GM12872 (cell line): Measurements from ENCODE around the gene KLK5.

ENCODE experiments used
- TF ChIP-seq, protein P1 (sequence below): IDR thresholded peaks from 3 replicates; pipeline ENCODE4 v1.5.1; 2011; ENCODE audit warnings: low read depth, mild to moderate bottlenecking, low read length, moderate library complexity; ENCODE audit not compliant: insufficient read depth

KLK5 gene

DNA sequence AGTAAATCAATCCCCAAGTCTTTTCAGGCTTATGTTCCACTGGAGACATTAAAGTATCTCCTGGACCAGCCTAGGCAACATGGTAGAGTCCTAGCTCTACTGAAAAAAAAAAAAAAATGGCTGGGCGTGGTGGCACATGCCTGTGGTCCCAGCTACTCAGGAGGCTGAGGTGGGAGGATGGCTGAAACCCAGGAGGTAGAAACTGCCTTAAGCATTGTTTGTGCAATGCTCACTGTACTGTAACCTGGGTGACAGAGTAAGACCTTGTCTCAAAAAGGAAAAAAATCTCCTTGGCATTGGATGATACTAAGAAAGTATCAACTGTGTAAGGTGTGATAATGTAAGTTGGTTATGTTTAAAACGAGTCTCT lies 39.8 kb upstream of the KLK5 start:
- TF ChIP-seq, protein P1, sequence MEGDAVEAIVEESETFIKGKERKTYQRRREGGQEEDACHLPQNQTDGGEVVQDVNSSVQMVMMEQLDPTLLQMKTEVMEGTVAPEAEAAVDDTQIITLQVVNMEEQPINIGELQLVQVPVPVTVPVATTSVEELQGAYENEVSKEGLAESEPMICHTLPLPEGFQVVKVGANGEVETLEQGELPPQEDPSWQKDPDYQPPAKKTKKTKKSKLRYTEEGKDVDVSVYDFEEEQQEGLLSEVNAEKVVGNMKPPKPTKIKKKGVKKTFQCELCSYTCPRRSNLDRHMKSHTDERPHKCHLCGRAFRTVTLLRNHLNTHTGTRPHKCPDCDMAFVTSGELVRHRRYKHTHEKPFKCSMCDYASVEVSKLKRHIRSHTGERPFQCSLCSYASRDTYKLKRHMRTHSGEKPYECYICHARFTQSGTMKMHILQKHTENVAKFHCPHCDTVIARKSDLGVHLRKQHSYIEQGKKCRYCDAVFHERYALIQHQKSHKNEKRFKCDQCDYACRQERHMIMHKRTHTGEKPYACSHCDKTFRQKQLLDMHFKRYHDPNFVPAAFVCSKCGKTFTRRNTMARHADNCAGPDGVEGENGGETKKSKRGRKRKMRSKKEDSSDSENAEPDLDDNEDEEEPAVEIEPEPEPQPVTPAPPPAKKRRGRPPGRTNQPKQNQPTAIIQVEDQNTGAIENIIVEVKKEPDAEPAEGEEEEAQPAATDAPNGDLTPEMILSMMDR: no peak

GRCh38 chr19:50983625-50984292 lies 30.9 kb upstream of the KLK5 start, which contains the start of gene KLK7:
TSS of gene KLK7 (minus strand) at chr19:50983917. CDS start at chr19:50982399, 1,518 bp downstream.
- TF ChIP-seq, protein P1: no peak

DNA sequence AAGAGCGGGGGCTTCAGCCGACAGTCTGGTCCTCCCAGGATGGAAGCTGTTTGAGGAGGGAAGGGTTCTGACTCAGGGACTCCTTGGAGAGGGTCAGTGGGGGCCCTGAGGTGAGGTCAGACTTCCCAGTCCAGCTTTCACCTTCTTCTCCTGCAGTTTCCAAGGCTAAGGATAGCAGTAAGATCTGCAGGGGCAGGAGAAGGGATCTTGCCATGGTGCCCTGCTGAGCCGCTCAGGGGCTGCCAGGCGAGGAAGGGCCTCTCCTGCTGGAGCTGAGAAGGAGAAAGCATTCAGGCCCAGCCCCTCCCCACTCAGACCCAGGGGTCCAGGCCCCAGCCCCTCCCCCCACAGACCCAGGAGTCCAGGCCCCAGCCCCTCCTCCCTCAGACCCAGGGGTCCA lies 29.3 kb upstream of the KLK5 start:
- TF ChIP-seq, protein P1: no peak

DNA sequence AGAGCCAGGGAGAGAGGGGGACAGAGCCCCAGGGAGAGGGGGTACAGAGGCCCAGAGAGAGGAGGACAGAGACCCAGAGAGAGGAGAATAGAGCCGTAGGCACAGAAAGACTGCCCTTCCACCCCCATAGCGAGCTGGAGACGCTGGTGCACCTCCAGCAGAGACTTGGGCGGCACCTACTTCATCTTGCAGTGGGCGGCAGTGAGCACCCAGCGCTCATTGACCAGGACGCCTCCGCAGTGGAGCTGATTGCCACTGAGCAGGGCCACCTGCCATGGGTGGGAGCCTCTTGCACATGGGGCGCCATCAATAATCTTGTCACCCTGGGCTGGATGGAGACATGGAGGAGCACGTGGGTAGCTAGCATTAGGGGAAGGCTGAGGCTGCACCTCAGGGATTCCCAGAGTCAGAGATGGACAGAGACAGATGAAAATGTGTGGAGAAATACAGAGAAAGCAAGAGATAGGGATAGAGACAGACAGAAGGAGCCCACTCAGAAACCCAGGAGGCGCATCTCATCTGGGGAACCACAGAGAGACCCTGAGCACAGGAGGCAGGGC lies 28.8 kb upstream of the KLK5 start:
- TF ChIP-seq, protein P1: no peak

DNA sequence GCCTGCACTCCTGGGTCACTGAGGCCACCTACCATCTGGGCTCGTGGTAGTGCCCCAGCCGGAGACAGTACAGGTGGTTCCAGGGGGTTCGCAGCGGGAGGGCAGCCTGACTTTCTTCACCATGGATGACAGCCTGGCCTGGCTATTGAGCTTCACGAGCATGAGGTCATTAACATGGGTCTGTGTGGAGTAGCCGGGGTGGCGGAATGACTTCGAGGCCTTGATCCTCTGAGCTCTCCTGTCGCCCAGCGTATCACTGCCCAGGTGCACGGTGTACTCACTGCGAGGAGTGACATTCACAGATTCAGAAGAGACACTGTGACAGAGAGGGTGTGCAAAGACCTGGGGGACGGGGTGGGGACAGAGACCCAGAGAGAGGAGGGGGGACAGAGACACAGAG lies 27.4 kb upstream of the KLK5 start:
- TF ChIP-seq, protein P1: no peak

GRCh38 chr19:50979758-50980157 lies 26.9 kb upstream of the KLK5 start:
- TF ChIP-seq, protein P1: no peak

DNA sequence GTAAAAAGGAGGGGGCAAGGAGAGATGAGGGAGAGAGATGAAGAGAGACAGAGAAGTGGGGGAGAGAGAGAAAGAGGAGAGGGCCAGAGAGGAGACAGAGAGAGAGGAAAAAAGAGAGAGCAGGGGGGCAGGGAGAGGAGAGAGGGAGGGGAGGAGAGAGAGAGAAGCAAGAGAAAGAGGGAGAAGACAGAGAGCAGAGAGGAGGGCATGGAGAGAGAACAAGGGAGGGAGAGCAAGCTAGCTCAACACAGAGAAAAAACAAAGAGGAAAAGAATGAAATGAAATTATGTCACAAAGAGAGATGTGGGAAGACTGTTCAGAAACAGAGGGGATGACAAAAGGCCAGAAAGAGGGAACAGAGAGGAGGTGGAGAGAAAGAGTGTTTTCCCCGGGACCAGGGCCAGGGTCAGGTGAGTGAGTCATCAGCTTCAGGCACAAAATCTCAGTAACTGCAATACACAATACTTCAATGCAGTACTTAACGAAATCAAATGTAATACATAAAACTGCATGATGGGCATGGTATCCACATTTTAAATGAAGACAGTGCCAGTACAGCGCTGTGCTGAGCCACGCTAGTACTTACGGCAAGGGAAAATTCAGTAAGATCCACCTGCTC lies 26.0 kb upstream of the KLK5 start:
- TF ChIP-seq, protein P1: no peak
